GM19240 (cell line): ENCODE results near the gene KPNA5.

Experiments used
- DNase-seq: peaks from one replicate; pipeline ENCODE4 v3.0.0; 2011; ENCODE audit warnings: low spot score; ENCODE audit not compliant: insufficient read length

Gene KPNA5

DNA sequence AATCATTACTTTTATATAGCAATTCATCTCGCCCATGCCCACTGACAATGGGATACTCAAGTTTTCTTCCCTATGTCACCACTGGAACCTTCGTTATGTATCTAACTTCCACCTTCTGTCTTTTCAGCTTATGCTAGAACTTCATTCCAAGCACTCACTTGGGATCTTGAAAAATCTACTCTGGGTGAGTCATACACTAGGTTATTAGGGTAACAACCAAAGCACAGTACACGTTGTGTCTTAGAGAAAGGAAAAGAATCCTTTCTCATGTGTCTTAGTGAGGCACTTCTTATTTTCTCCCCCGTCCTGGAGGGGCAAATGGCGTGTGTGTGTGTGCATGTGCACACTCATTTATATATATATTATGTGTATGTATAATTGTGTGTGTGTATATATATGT lies 102.8 kb downstream of the KPNA5 start:
- no peak for DNase-seq
